Astrocyte of the spinal cord (primary cell): Measurements from ENCODE around the gene TNFRSF13B.

ENCODE experiments used
- DNase-seq: peaks from one replicate; pipeline ENCODE4 v3.0.0; 2011; ENCODE audit warnings: low read depth, low spot score
- H3K4me3 ChIP-seq: 2 replicates; pipeline ENCODE4 v1.5.1; 2011; ENCODE audit warnings: low read depth, mild to moderate bottlenecking, low read length, moderate library complexity
- in situ Hi-C: cut with HindIII; loops from 2 replicates; pipeline ENCODE4 v1.10.0; 2017; ENCODE audit warnings: low sequenced_read_pairs
- TF ChIP-seq, protein P1 (sequence below): IDR thresholded peaks from 2 replicates; pipeline ENCODE4 v1.5.1; 2012; ENCODE audit warnings: low read depth, mild to moderate bottlenecking, low read length, inconsistent platforms

TNFRSF13B gene

DNA sequence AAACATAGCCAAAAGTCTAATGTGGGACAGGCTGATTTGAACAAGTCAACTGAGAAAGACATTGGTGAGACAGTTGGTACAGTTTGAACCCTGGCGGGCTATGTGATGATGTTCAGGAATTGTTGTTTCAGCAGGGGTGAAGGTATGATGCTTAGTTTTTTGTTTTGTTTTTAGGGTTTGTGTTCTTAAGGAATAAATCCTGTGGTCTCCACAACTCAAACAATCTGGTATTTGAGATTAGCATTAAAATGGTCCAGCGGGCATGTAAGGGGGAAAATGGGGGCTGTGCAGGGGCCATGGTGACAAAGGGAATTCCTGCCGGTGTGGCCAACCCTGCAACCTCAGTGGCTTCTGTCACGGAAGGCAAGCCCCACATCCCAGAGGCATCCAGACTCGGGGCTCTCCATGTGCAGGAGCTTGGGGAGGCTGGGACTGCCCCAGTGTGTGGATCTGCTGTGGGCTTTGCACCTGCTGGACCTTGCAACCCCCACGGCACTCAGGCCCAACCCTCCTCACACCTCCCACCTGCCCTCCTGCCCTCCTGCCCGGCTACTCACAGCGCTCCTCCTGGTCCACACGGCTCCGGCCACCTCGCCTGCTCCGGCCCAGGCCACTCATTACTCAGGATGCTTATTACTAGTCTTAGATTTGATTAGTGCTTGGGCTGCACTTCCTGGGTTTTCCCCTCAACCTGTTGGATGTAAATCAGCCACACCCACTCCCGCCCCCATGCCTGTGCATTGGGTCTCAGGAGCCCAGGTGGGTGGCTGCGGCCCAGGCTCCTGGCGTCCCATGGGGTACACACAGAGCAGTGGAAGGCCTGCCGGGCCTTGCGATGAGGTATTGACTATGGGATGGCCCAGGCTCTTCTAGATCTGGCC is at the start of gene TNFRSF13B:
TSS of gene TNFRSF13B (minus strand) at position 661 of the 881 bp plus-strand sequence. CDS start at position 618, 43 bp downstream.
- H3K4me3 ChIP-seq = no peak within 1 kb of the TSS
- DNase-seq = no peak
- TF ChIP-seq, protein P1, sequence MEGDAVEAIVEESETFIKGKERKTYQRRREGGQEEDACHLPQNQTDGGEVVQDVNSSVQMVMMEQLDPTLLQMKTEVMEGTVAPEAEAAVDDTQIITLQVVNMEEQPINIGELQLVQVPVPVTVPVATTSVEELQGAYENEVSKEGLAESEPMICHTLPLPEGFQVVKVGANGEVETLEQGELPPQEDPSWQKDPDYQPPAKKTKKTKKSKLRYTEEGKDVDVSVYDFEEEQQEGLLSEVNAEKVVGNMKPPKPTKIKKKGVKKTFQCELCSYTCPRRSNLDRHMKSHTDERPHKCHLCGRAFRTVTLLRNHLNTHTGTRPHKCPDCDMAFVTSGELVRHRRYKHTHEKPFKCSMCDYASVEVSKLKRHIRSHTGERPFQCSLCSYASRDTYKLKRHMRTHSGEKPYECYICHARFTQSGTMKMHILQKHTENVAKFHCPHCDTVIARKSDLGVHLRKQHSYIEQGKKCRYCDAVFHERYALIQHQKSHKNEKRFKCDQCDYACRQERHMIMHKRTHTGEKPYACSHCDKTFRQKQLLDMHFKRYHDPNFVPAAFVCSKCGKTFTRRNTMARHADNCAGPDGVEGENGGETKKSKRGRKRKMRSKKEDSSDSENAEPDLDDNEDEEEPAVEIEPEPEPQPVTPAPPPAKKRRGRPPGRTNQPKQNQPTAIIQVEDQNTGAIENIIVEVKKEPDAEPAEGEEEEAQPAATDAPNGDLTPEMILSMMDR = no peak
- in situ Hi-C loops = no loop called here

DNA sequence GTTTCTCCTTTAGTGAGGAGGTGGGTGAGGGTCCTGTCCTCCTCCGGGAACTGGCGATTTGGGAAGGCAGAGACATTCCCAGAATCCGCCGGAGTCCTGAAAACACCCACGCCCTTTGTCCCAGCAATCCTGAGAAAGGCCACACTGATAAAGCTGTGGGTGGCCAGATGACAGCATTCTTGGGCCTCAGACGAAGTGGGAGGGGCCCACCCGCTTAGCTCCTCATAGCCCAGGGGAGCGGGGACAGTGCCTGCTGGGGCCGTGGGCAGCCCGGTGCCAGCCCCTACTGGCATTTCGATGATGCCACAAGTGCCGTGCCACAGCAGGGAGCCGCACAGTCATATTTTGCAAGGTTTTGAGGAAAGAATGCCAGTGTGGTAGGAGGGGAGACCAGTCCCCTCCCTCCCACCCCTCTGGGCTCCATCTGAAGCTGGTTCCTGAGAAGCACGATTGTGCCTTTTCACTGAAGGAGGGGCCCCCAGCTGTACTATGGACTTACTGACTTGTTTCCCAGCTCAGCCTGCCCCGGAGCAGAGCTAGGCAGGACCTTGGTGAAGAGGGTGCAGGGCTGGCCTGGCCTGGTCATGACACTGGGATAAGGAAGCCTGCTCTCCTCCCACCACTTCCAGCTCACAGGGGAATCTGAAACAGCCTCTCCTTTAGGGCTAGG is 49.4 kb upstream of the TNFRSF13B start:
- no peak overlapping the region for H3K4me3 ChIP-seq
- in situ Hi-C loops = no loop called here
- TF ChIP-seq, protein P1 = no peak
- DNase-seq = no peak

- DNase-seq = no peak
- TF ChIP-seq, protein P1 = no peak
- H3K4me3 ChIP-seq = no peak overlapping the region
- in situ Hi-C loops = no loop called here
Measured at GRCh38 chr17:17020821-17021193, 48.9 kb upstream of the TNFRSF13B start.

GRCh38 chr17:17019891-17020456 is 48.1 kb upstream of the TNFRSF13B start:
- DNase-seq = no peak
- no peak overlapping the region for H3K4me3 ChIP-seq
- TF ChIP-seq, protein P1 = no peak
- in situ Hi-C loops = no loop called here

- TF ChIP-seq, protein P1 = no peak
- in situ Hi-C loops = no loop called here
- DNase-seq = no peak
- H3K4me3 ChIP-seq = no peak overlapping the region
Measured at GRCh38 chr17:17019430-17019762, 47.5 kb upstream of the TNFRSF13B start.

DNA sequence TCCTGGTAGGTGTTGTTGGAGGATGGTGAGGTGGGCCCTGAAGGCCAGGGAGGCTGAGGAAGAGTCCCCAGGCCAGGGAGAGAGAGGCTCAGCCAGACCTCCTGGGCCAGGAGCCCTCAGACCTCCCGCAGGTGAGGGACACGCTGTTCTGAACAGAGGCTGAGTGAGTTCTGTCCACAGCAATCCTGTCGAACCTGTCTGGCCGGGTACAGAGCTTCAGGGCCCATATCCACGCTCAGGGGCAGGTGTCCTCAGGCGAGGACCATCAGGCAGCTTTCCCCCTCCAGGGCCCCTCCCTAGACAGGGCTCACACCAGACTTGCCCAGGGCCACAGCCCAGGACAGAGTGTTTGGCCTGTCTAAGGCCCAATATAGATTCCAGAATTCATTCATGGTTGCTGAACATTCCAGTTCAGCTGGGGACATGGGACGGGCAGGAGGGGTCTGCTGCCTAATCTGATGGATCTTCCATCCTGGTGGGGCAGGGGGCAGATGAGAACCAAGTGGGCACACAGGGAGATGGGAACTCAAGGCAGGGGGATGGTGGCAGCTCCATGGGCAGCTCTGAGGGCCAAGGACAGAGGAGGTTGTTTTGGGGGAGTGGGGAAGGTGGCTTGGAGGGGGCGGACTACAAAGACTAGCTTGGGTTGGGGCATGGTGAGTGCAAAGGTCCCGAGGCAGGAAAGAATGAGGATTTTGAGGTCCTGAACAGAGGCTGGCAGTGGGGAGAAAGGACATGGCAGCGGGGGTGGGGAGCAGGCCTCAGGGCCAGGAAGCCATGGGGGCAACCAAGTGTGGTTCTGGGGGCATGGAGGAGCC is 46.9 kb upstream of the TNFRSF13B start:
- DNase-seq = no peak
- H3K4me3 ChIP-seq = no peak overlapping the region
- TF ChIP-seq, protein P1 = no peak
- in situ Hi-C loops = no loop called here
